Measurements from ENCODE around the gene BCL2L13. TPM values are rescaled to one million over a fixed set of nuclear protein-coding genes. Genes with fewer than 3 reads are reported as not detected.
A peak's percentile ranks its signal among the peaks of the same experiment; 100 is the strongest.

BCL2L13 gene, protein sequence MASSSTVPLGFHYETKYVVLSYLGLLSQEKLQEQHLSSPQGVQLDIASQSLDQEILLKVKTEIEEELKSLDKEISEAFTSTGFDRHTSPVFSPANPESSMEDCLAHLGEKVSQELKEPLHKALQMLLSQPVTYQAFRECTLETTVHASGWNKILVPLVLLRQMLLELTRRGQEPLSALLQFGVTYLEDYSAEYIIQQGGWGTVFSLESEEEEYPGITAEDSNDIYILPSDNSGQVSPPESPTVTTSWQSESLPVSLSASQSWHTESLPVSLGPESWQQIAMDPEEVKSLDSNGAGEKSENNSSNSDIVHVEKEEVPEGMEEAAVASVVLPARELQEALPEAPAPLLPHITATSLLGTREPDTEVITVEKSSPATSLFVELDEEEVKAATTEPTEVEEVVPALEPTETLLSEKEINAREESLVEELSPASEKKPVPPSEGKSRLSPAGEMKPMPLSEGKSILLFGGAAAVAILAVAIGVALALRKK
- 25.9 TPM for total RNA-seq

DNA sequence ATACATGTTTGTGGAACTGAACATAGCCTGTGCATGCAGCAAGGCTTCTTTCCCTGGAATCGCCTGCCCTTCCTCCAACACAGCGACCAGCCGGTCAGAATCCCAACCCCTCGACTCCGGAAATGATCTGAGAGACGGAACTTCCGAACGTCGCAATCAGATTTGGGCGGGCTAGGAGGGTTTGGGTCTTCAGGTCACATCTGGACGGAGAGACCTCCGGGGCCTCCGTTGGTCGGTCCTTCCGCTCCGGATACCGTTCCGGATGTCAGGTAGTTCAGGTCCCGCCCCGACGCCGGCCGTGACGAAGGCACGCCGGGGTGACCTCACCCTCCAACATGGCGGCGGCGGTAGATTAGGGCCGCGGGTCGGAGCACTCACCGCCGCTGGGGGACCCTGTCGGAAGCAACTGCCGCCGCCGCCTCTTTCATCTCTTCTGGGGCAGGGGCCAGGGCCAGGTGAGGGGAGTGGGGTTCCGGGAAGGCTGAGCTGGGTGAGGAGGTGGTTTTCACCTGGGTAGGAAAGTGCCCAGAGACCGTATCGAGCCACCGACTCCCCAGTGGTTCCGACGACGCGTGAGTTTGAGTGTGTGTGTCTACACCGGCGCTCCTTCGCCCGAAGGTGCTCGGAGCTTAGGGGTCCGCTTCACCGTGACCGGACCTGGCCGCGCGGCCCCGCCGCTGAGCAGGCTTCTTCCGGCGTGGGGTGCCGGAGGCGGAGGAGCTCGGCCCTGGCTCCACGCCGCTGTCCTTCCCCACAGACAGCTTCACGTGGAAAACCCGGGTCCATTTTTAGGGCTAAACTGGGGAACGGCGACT, at the start of gene BCL2L13:
BCL2L13 (plus strand) TSS at position 326 of the 815 bp plus-strand sequence. CDS start 16,955 bp downstream, outside the sequence.
- peak within 1 kb of the TSS; percentile 83 for H3K4me3 ChIP-seq (ENCODE audit: low read length)
- no peaks in the 10 kb centered on the region for H3K9me3 ChIP-seq (ENCODE audit: low read depth, low read length)
- peaks cover 41% of the 10 kb centered on the region for H3K4me1 ChIP-seq (ENCODE audit: insufficient read depth, low read length)
- no peaks in the 10 kb centered on the region for H3K27me3 ChIP-seq (ENCODE audit: insufficient read depth, low read length)

- H3K4me3 ChIP-seq (ENCODE audit: low read length) = no peak overlapping the region
- H3K4me1 ChIP-seq (ENCODE audit: insufficient read depth, low read length) = no peaks in the 10 kb centered on the region
- no peaks in the 10 kb centered on the region for H3K9me3 ChIP-seq (ENCODE audit: low read depth, low read length)
- H3K27me3 ChIP-seq (ENCODE audit: insufficient read depth, low read length) = no peaks in the 10 kb centered on the region
These were observed 48.7 kb upstream of the BCL2L13 start for GRCh38 chr22:17589810-17590375.

DNA sequence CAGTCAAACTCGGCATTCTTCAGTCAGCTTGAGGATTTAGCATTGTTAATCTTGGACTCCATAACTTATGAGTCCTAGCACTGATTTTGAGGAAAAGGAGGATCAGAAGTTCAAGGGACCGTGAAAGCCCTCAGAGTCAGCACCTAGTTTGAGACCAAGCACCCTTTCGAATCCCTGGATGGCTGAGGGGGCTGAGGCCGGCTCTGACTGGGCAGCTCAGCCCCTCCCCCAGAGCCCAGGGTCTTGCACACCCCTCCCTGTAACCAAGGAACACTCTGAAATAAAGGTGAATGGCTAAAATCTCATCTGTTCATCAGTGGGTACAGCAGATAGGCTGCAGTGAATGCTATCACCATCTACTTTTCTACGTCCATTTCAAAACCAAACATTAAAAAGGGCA, 48.0 kb upstream of the BCL2L13 start:
- no peaks in the 10 kb centered on the region for H3K9me3 ChIP-seq (ENCODE audit: low read depth, low read length)
- no peaks in the 10 kb centered on the region for H3K4me1 ChIP-seq (ENCODE audit: insufficient read depth, low read length)
- H3K4me3 ChIP-seq (ENCODE audit: low read length) = no peak overlapping the region
- H3K27me3 ChIP-seq (ENCODE audit: insufficient read depth, low read length) = no peaks in the 10 kb centered on the region

- no peaks in the 10 kb centered on the region for H3K9me3 ChIP-seq (ENCODE audit: low read depth, low read length)
- no peaks in the 10 kb centered on the region for H3K27me3 ChIP-seq (ENCODE audit: insufficient read depth, low read length)
- H3K4me1 ChIP-seq (ENCODE audit: insufficient read depth, low read length) = no peaks in the 10 kb centered on the region
- H3K4me3 ChIP-seq (ENCODE audit: low read length) = no peak overlapping the region
These were observed 46.4 kb upstream of the BCL2L13 start for GRCh38 chr22:17592201-17592600.

GRCh38 chr22:17596226-17596625, 42.3 kb upstream of the BCL2L13 start:
- Histone ChIP-seq H3K4me3 (ENCODE audit: low read length) (no peak overlapping the region), H3K27me3 (ENCODE audit: insufficient read depth, low read length) (no peaks in the 10 kb centered on the region), H3K9me3 (ENCODE audit: low read depth, low read length) (no peaks in the 10 kb centered on the region), H3K4me1 (ENCODE audit: insufficient read depth, low read length) (no peaks in the 10 kb centered on the region)

GRCh38 chr22:17597217-17597616, 41.3 kb upstream of the BCL2L13 start:
- Histone ChIP-seq H3K4me3 (ENCODE audit: low read length) (no peak overlapping the region), H3K9me3 (ENCODE audit: low read depth, low read length) (no peaks in the 10 kb centered on the region), H3K27me3 (ENCODE audit: insufficient read depth, low read length) (no peaks in the 10 kb centered on the region), H3K4me1 (ENCODE audit: insufficient read depth, low read length) (no peaks in the 10 kb centered on the region)

DNA sequence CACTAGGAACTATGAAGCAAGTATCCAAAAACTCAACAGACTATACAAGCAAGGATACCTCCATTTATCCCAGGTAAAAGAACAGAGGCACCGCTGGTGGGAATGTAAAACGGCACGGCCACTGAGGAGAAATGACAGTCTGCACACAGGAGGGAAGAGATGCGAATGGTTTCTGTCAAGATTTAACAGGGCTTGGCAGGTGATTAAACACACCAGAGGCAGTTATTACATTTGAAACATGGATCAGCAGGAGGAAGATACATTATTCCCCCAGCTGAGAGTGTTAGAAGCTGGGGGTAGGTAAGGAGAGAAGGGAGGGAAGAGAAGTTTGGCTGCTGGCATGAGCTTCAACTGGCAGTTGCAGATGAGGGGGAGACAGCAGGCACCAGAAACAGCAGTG, 40.2 kb upstream of the BCL2L13 start:
- no peak overlapping the region for H3K4me3 ChIP-seq (ENCODE audit: low read length)
- H3K9me3 ChIP-seq (ENCODE audit: low read depth, low read length) = no peaks in the 10 kb centered on the region
- H3K27me3 ChIP-seq (ENCODE audit: insufficient read depth, low read length) = no peaks in the 10 kb centered on the region
- no peaks in the 10 kb centered on the region for H3K4me1 ChIP-seq (ENCODE audit: insufficient read depth, low read length)

- Histone ChIP-seq H3K4me1 (ENCODE audit: insufficient read depth, low read length) (no peaks in the 10 kb centered on the region), H3K9me3 (ENCODE audit: low read depth, low read length) (no peaks in the 10 kb centered on the region), H3K27me3 (ENCODE audit: insufficient read depth, low read length) (no peaks in the 10 kb centered on the region), H3K4me3 (ENCODE audit: low read length) (no peak overlapping the region)
These were observed 37.5 kb upstream of the BCL2L13 start for GRCh38 chr22:17601031-17601430.

DNA sequence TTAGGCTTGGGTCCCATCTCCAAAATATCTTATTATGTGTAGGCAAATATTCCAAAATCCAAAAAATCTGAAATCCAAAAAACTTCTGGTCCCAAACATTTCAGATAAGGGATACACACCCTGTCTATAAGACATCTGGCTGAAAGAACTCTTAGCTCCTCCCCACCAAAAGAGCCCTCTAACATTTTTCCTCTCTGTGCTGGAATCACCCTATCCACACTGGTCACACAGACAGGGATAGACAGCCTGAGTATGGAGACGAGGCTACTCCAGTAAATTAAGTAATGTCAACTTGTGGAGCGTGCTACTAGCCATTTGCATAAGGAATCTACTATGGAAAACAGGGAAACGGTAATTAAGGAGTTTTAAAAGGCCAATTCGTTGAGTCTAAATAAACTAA, 34.9 kb upstream of the BCL2L13 start:
- Histone ChIP-seq H3K4me1 (ENCODE audit: insufficient read depth, low read length) (no peaks in the 10 kb centered on the region), H3K9me3 (ENCODE audit: low read depth, low read length) (no peaks in the 10 kb centered on the region), H3K4me3 (ENCODE audit: low read length) (no peak overlapping the region), H3K27me3 (ENCODE audit: insufficient read depth, low read length) (no peaks in the 10 kb centered on the region)

GRCh38 chr22:17606496-17606895, 32.1 kb upstream of the BCL2L13 start:
- H3K4me3 ChIP-seq (ENCODE audit: low read length) = no peak overlapping the region
- no peaks in the 10 kb centered on the region for H3K4me1 ChIP-seq (ENCODE audit: insufficient read depth, low read length)
- no peaks in the 10 kb centered on the region for H3K9me3 ChIP-seq (ENCODE audit: low read depth, low read length)
- no peaks in the 10 kb centered on the region for H3K27me3 ChIP-seq (ENCODE audit: insufficient read depth, low read length)

DNA sequence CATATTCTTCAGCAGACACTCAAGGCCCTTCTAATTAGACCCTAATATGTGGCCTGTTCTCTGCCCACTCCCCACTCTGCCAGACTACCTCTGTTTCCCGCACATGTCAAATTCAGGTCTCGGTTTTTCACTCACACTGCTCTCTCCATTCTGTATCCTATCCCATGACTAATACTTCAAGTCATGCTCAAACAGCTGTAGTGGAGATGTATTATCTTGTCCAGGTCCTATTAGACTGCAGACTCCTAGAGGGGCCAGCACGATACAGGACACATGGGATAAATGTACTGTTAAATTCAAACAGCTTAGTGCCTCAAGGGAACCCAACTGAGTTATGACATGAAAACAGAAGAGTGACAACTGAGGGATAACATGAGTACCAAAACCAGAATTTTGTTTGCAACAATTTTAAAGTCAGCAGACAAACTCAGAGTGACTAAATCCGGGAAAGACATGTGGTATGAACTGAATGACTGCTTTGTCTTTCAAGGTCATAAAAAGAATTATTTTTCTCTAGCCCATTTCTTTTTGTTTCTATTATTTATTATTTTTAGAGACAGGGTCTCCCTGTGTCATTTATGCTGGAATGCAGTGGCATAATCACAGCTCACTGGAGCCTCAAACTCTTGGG, 30.6 kb upstream of the BCL2L13 start:
- no peaks in the 10 kb centered on the region for H3K27me3 ChIP-seq (ENCODE audit: insufficient read depth, low read length)
- H3K9me3 ChIP-seq (ENCODE audit: low read depth, low read length) = no peaks in the 10 kb centered on the region
- H3K4me3 ChIP-seq (ENCODE audit: low read length) = no peak overlapping the region
- H3K4me1 ChIP-seq (ENCODE audit: insufficient read depth, low read length) = no peaks in the 10 kb centered on the region

GRCh38 chr22:17612057-17612456, 26.5 kb upstream of the BCL2L13 start:
- no peaks in the 10 kb centered on the region for H3K27me3 ChIP-seq (ENCODE audit: insufficient read depth, low read length)
- H3K9me3 ChIP-seq (ENCODE audit: low read depth, low read length) = no peaks in the 10 kb centered on the region
- no peaks in the 10 kb centered on the region for H3K4me1 ChIP-seq (ENCODE audit: insufficient read depth, low read length)
- H3K4me3 ChIP-seq (ENCODE audit: low read length) = no peak overlapping the region

- Histone ChIP-seq H3K27me3 (ENCODE audit: insufficient read depth, low read length) (no peaks in the 10 kb centered on the region), H3K9me3 (ENCODE audit: low read depth, low read length) (no peaks in the 10 kb centered on the region), H3K4me3 (ENCODE audit: low read length) (no peak overlapping the region), H3K4me1 (ENCODE audit: insufficient read depth, low read length) (no peaks in the 10 kb centered on the region)
These were observed 25.3 kb upstream of the BCL2L13 start for GRCh38 chr22:17613280-17613679.

- Histone ChIP-seq H3K27me3 (ENCODE audit: insufficient read depth, low read length) (no peaks in the 10 kb centered on the region), H3K4me3 (ENCODE audit: low read length) (peak overlapping the region; percentile 87), H3K4me1 (ENCODE audit: insufficient read depth, low read length) (peaks cover 25% of the 10 kb centered on the region), H3K9me3 (ENCODE audit: low read depth, low read length) (no peaks in the 10 kb centered on the region)
These were observed 10.6 kb upstream of the BCL2L13 start for GRCh38 chr22:17627961-17628405.
